Adipocyte (in vitro differentiated cells): Measurements from ENCODE around the gene ADNP2.

Source experiments
- DNase-seq: peaks from one replicate; pipeline ENCODE4 v3.0.0-alpha.2; 2015; ENCODE audit warnings: low read depth
- H3K27me3 ChIP-seq: replicated peaks from 2 replicates; pipeline ENCODE4 v1.7.0; 2013; ENCODE audit warnings: mild to moderate bottlenecking, low read length, moderate library complexity; ENCODE audit not compliant: control insufficient read depth, insufficient read depth
- H3K36me3 ChIP-seq: 2 replicates; pipeline ENCODE4 v1.7.0; 2013; ENCODE audit warnings: low read length, mild to moderate bottlenecking, moderate library complexity; ENCODE audit not compliant: control insufficient read depth, insufficient read depth, severe bottlenecking
- H3K4me1 ChIP-seq: 2 replicates; pipeline ENCODE4 v1.7.0; 2013; ENCODE audit warnings: mild to moderate bottlenecking, low read length, moderate library complexity; ENCODE audit not compliant: control insufficient read depth, insufficient read depth
- H3K4me3 ChIP-seq: 2 replicates; pipeline ENCODE4 v1.7.0; 2013; ENCODE audit warnings: mild to moderate bottlenecking, low read length, moderate library complexity
- H3K9ac ChIP-seq: 2 replicates; pipeline ENCODE4 v1.7.0; 2013; ENCODE audit warnings: mild to moderate bottlenecking, low read length, moderate library complexity
- H3K9me3 ChIP-seq: 2 replicates; pipeline ENCODE4 v1.7.0; 2013; ENCODE audit warnings: mild to moderate bottlenecking, low read length, moderate library complexity; ENCODE audit not compliant: control insufficient read depth

ADNP2 gene

GRCh38 chr18:80107426-80107825, 1.6 kb upstream of the ADNP2 start:
- no peak for DNase-seq
- Histone ChIP-seq H3K4me1 (peaks cover 28% of the 10 kb centered on the region), H3K36me3 (no peaks in the 10 kb centered on the region), H3K4me3 (no peak overlapping the region), H3K27me3 (no peaks in the 10 kb centered on the region), H3K9me3 (no peaks in the 10 kb centered on the region), H3K9ac (no peak overlapping the region)

- no peak for DNase-seq
- Histone ChIP-seq H3K36me3 (no peaks in the 10 kb centered on the region), H3K9ac (no peak overlapping the region), H3K9me3 (no peaks in the 10 kb centered on the region), H3K4me1 (peaks cover 25% of the 10 kb centered on the region), H3K4me3 (no peak overlapping the region), H3K27me3 (no peaks in the 10 kb centered on the region)
Measured at GRCh38 chr18:80108121-80108536, 933 bp upstream of the ADNP2 start.

GRCh38 chr18:80109676-80110078, 615 bp downstream of the ADNP2 start:
- Histone ChIP-seq H3K9ac (peak overlapping the region; percentile 80), H3K36me3 (no peaks in the 10 kb centered on the region), H3K4me1 (peaks cover 29% of the 10 kb centered on the region), H3K4me3 (peak overlapping the region; percentile 90), H3K27me3 (no peaks in the 10 kb centered on the region), H3K9me3 (no peaks in the 10 kb centered on the region)
- peak; percentile 79 for DNase-seq

GRCh38 chr18:80112624-80113248, 3.7 kb downstream of the ADNP2 start:
- no peak overlapping the region for H3K4me3 ChIP-seq
- H3K27me3 ChIP-seq: no peaks in the 10 kb centered on the region
- peaks cover 33% of the 10 kb centered on the region for H3K4me1 ChIP-seq
- DNase-seq: no peak
- no peaks in the 10 kb centered on the region for H3K9me3 ChIP-seq
- no peaks in the 10 kb centered on the region for H3K36me3 ChIP-seq
- no peak overlapping the region for H3K9ac ChIP-seq

- Histone ChIP-seq H3K9me3 (no peaks in the 10 kb centered on the region), H3K4me3 (no peak overlapping the region), H3K36me3 (peaks cover 17% of the 10 kb centered on the region), H3K4me1 (peaks cover 32% of the 10 kb centered on the region), H3K27me3 (no peaks in the 10 kb centered on the region), H3K9ac (no peak overlapping the region)
- DNase-seq: no peak
Measured at GRCh38 chr18:80115035-80115434, 6.0 kb downstream of the ADNP2 start.

- H3K4me1 ChIP-seq: peaks cover 15% of the 10 kb centered on the region
- H3K9me3 ChIP-seq: no peaks in the 10 kb centered on the region
- no peak overlapping the region for H3K4me3 ChIP-seq
- no peak overlapping the region for H3K9ac ChIP-seq
- DNase-seq: no peak
- no peaks in the 10 kb centered on the region for H3K27me3 ChIP-seq
- peaks cover 27% of the 10 kb centered on the region for H3K36me3 ChIP-seq
Measured at GRCh38 chr18:80119111-80119510, 10.0 kb downstream of the ADNP2 start.

GRCh38 chr18:80120932-80121331, 11.9 kb downstream of the ADNP2 start:
- Histone ChIP-seq H3K9ac (no peak overlapping the region), H3K9me3 (no peaks in the 10 kb centered on the region), H3K27me3 (no peaks in the 10 kb centered on the region), H3K4me1 (no peaks in the 10 kb centered on the region), H3K4me3 (no peak overlapping the region), H3K36me3 (peaks cover 27% of the 10 kb centered on the region)
- DNase-seq: no peak

GRCh38 chr18:80124131-80124530, 15.1 kb downstream of the ADNP2 start:
- peaks cover 24% of the 10 kb centered on the region for H3K36me3 ChIP-seq
- DNase-seq: no peak
- no peaks in the 10 kb centered on the region for H3K4me1 ChIP-seq
- H3K9me3 ChIP-seq: no peaks in the 10 kb centered on the region
- H3K9ac ChIP-seq: no peak overlapping the region
- no peaks in the 10 kb centered on the region for H3K27me3 ChIP-seq
- no peak overlapping the region for H3K4me3 ChIP-seq

- DNase-seq: no peak
- Histone ChIP-seq H3K9me3 (no peaks in the 10 kb centered on the region), H3K4me1 (no peaks in the 10 kb centered on the region), H3K27me3 (no peaks in the 10 kb centered on the region), H3K9ac (no peak overlapping the region), H3K4me3 (no peak overlapping the region), H3K36me3 (peaks cover 9% of the 10 kb centered on the region)
Measured at GRCh38 chr18:80126797-80127196, 17.7 kb downstream of the ADNP2 start.

- H3K27me3 ChIP-seq: no peaks in the 10 kb centered on the region
Measured at GRCh38 chr18:80127635-80128034, 18.6 kb downstream of the ADNP2 start.

GRCh38 chr18:80129672-80130367, 20.8 kb downstream of the ADNP2 start:
- peaks cover 21% of the 10 kb centered on the region for H3K36me3 ChIP-seq
- H3K9me3 ChIP-seq: no peaks in the 10 kb centered on the region
- H3K4me1 ChIP-seq: no peaks in the 10 kb centered on the region

More at GRCh38 chr18:80127635-80128034, 18.6 kb downstream of the ADNP2 start:
- no peak overlapping the region for H3K9ac ChIP-seq
- no peak overlapping the region for H3K4me3 ChIP-seq
- no peaks in the 10 kb centered on the region for H3K4me1 ChIP-seq
- H3K9me3 ChIP-seq: no peaks in the 10 kb centered on the region
- DNase-seq: no peak
- peaks cover 6% of the 10 kb centered on the region for H3K36me3 ChIP-seq

More at GRCh38 chr18:80129672-80130367, 20.8 kb downstream of the ADNP2 start:
- H3K4me3 ChIP-seq: no peak overlapping the region
- no peak for DNase-seq
- H3K9ac ChIP-seq: no peak overlapping the region
- H3K27me3 ChIP-seq: no peaks in the 10 kb centered on the region
